ENCODE measurements around the gene RAP1A. TPM values are rescaled to one million over a fixed set of nuclear protein-coding genes. Genes with fewer than 3 reads are reported as not detected.

RAP1A gene
- total RNA-seq, 6 experiments from 2014 or later = 75.7 to 82.9 (median 80.3) TPM

GRCh38 chr1:111615870-111616715, 3.5 kb upstream of the RAP1A start:
- H3K9me3 Mint-ChIP-seq = no peaks in the 10 kb centered on the region
- H3K4me3 Mint-ChIP-seq = no peak overlapping the region
- no peak for DNase-seq
- TF ChIP-seq CTCF (IDR thresholded peaks at IDR 0.05) = no peak
- peaks cover 13% of the 10 kb centered on the region for H3K4me1 Mint-ChIP-seq (ENCODE audit: low read depth)
- H3K27ac Mint-ChIP-seq = no peak overlapping the region
- peaks cover 4% of the 10 kb centered on the region; the same call in 1 of the 2 replicates for H3K36me3 Mint-ChIP-seq (ENCODE audit: low read depth)
- H3K27me3 Mint-ChIP-seq (ENCODE audit: insufficient read depth) = no peaks in the 10 kb centered on the region

DNA sequence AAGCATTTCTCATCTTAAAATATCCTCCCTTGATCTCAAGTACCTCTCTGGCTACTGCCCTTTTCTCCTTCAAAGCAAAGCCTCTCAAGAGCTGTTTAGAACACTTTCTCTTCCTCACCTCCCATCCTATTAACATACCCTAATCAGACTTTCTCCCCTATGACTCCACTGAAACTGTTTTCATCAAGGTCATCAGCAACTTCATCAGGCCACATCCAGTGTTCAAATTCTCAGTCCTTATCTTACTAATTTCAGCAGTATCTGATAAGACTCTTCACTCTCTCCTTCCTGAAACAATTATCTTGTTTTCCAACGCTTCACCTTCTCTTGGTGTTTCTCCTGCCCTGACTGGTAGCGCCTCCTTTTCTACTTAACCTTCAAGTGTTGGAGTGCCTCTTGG, 1.5 kb upstream of the RAP1A start:
- TF ChIP-seq CTCF (IDR thresholded peaks at IDR 0.05) = no peak
- H3K9me3 Mint-ChIP-seq = no peaks in the 10 kb centered on the region
- no peak for DNase-seq
- no peaks in the 10 kb centered on the region for H3K27me3 Mint-ChIP-seq (ENCODE audit: insufficient read depth)
- H3K4me3 Mint-ChIP-seq = no peak overlapping the region
- H3K27ac Mint-ChIP-seq = no peak overlapping the region
- H3K36me3 Mint-ChIP-seq (ENCODE audit: low read depth) = peaks cover 4% of the 10 kb centered on the region; the same call in 1 of the 2 replicates
- H3K4me1 Mint-ChIP-seq (ENCODE audit: low read depth) = peaks cover 31% of the 10 kb centered on the region

GRCh38 chr1:111618961-111619634, 491 bp upstream of the RAP1A start:
- Mint-ChIP-seq H3K36me3 (ENCODE audit: low read depth) (peaks cover 10% of the 10 kb centered on the region; the same call in 1 of the 2 replicates), H3K27ac (peak overlapping the region; percentile 53), H3K27me3 (ENCODE audit: insufficient read depth) (no peaks in the 10 kb centered on the region), H3K9me3 (no peaks in the 10 kb centered on the region), H3K4me3 (peak overlapping the region; percentile 86), H3K4me1 (ENCODE audit: low read depth) (peaks cover 41% of the 10 kb centered on the region)
- no peak for TF ChIP-seq CTCF (IDR thresholded peaks at IDR 0.05)
- no peak for DNase-seq

DNA sequence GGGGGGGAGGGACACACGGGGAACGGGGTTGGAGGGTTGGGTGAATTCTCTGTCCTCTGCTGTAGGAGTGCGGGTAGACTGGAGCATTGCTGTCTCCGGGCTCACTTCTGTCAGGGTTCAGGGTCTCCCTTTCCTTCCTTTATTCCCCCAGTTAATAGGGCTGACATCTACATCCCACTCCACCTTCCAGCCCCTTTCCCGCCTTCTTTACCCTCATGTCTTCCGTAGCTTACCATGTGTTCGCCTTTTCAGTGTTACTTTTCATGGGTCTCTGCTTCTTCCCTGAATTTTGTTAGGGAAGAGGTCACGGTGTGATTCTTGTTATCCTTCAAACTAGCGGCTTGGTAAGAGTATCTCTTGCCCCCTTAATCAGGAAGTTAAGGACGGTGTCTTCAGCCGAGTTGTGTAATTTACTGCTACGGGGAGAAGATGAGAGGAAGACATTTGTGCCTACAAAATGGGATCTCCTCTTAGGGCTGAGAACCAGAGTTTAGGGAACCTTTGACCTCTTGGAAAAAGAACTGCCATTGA, 917 bp downstream of the RAP1A start:
- H3K27me3 Mint-ChIP-seq (ENCODE audit: insufficient read depth) = no peaks in the 10 kb centered on the region
- DNase-seq = no peak
- peaks cover 10% of the 10 kb centered on the region; the same call in 1 of the 2 replicates for H3K36me3 Mint-ChIP-seq (ENCODE audit: low read depth)
- TF ChIP-seq CTCF (IDR thresholded peaks at IDR 0.05) = no peak
- peak overlapping the region; percentile 85 for H3K27ac Mint-ChIP-seq
- H3K9me3 Mint-ChIP-seq = no peaks in the 10 kb centered on the region
- peaks cover 47% of the 10 kb centered on the region for H3K4me1 Mint-ChIP-seq (ENCODE audit: low read depth)
- peak overlapping the region; percentile 94 for H3K4me3 Mint-ChIP-seq

GRCh38 chr1:111621050-111621449, 1.5 kb downstream of the RAP1A start:
- no peak for TF ChIP-seq CTCF (IDR thresholded peaks at IDR 0.05)
- peak overlapping the region; percentile 94 for H3K4me3 Mint-ChIP-seq
- no peak for DNase-seq
- peaks cover 52% of the 10 kb centered on the region for H3K4me1 Mint-ChIP-seq (ENCODE audit: low read depth)
- peak overlapping the region; percentile 85 for H3K27ac Mint-ChIP-seq
- H3K36me3 Mint-ChIP-seq (ENCODE audit: low read depth) = peaks cover 10% of the 10 kb centered on the region; the same call in 1 of the 2 replicates
- H3K9me3 Mint-ChIP-seq = no peaks in the 10 kb centered on the region
- H3K27me3 Mint-ChIP-seq (ENCODE audit: insufficient read depth) = no peaks in the 10 kb centered on the region
